ENCODE measurements around the gene STIM1. TPM values are rescaled to one million over a fixed set of nuclear protein-coding genes. Genes with fewer than 3 reads are reported as not detected.
"Not testable (repeated sequence)": the region's sequence is repeated elsewhere in the genome, so short reads cannot be mapped to it uniquely, and the experiment has no call there.

Gene STIM1
- total RNA-seq, 3 donors from 2014 or later (not counting 1 experiment from before 2014, with no cell fraction given): 171 to 187 (median 175) TPM

GRCh38 chr11:3894128-3894731 is 38.8 kb downstream of the STIM1 start:
- peak overlapping the region; percentile 83 to 94 for H3K27ac Mint-ChIP-seq
- DNase-seq (peak in 1 of 2 donors; percentile 26), ATAC-seq (peak; percentile 68 to 80 (median 70))
- H3K27me3 Mint-ChIP-seq (ENCODE audit: low read depth in 2 of 2): no peaks in the 10 kb centered on the region
- peaks cover 61 to 63% of the 10 kb centered on the region in 2 donors for H3K4me1 Mint-ChIP-seq
- peak overlapping the region; percentile 70 for H3K4me3 Mint-ChIP-seq
- Histone ChIP-seq H3K4me1 (ENCODE audit: control insufficient read depth, insufficient read depth, low read length) (peaks cover 23% of the 10 kb centered on the region), H3K36me3 (ENCODE audit: control insufficient read depth, insufficient read depth, low read length) (no peaks in the 10 kb centered on the region), H3K27me3 (ENCODE audit: control insufficient read depth, insufficient read depth, low read length) (no peaks in the 10 kb centered on the region), H3K9me3 (ENCODE audit: control insufficient read depth, insufficient read depth, low read length) (no peaks in the 10 kb centered on the region), H3K27ac (ENCODE audit: low read length) (peak overlapping the region; percentile 23), H3K4me3 (ENCODE audit: low read length) (no peak overlapping the region)
- 37% methylated on average over 5 of the region's 5 CpGs for WGBS (ENCODE audit: insufficient coverage)
- intact Hi-C loops (cut with micrococcal nuclease): loop anchor here (5.0 kb wide), 1 partner anchor 37 kb away; the partner anchor contains the start of gene STIM1
- H3K36me3 Mint-ChIP-seq: no peaks in the 10 kb centered on the region
- H3K9me3 Mint-ChIP-seq: no peaks in the 10 kb centered on the region
- TF ChIP-seq CTCF (IDR thresholded peaks at IDR 0.05): no peak

GRCh38 chr11:3896644-3897043 is 41.2 kb downstream of the STIM1 start:
- WGBS (ENCODE audit: insufficient coverage): 100% methylated on average over 1 of the region's 2 CpGs
- H3K4me1 Mint-ChIP-seq: peaks cover 55 to 56% of the 10 kb centered on the region in 2 donors
- H3K27me3 Mint-ChIP-seq (ENCODE audit: low read depth in 2 of 2): no peaks in the 10 kb centered on the region
- ATAC-seq (no peak), DNase-seq (no peak)
- Histone ChIP-seq H3K9me3 (ENCODE audit: control insufficient read depth, insufficient read depth, low read length) (no peaks in the 10 kb centered on the region), H3K27ac (ENCODE audit: low read length) (no peak overlapping the region), H3K4me3 (ENCODE audit: low read length) (no peak overlapping the region), H3K36me3 (ENCODE audit: control insufficient read depth, insufficient read depth, low read length) (no peaks in the 10 kb centered on the region), H3K4me1 (ENCODE audit: control insufficient read depth, insufficient read depth, low read length) (peaks cover 34% of the 10 kb centered on the region), H3K27me3 (ENCODE audit: control insufficient read depth, insufficient read depth, low read length) (no peaks in the 10 kb centered on the region)
- H3K36me3 Mint-ChIP-seq: no peaks in the 10 kb centered on the region
- H3K27ac Mint-ChIP-seq: peak overlapping the region; percentile 44 to 83
- H3K9me3 Mint-ChIP-seq: no peaks in the 10 kb centered on the region
- intact Hi-C loops (cut with micrococcal nuclease): no loop called here
- no peak for TF ChIP-seq CTCF (IDR thresholded peaks at IDR 0.05)
- no peak overlapping the region for H3K4me3 Mint-ChIP-seq

GRCh38 chr11:3900230-3900629 is 44.8 kb downstream of the STIM1 start:
- H3K4me1 Mint-ChIP-seq: peaks cover 62 to 63% of the 10 kb centered on the region in 2 donors
- H3K27ac Mint-ChIP-seq; intact Hi-C loops (cut with micrococcal nuclease): not testable (repeated sequence)

GRCh38 chr11:3901249-3902025 is 46.0 kb downstream of the STIM1 start:
- H3K27ac ChIP-seq (ENCODE audit: low read length): no peak overlapping the region
- Mint-ChIP-seq H3K27me3 (ENCODE audit: low read depth in 2 of 2) (no peaks in the 10 kb centered on the region), H3K4me3 (no peak overlapping the region), H3K4me1 (peaks cover 58 to 60% of the 10 kb centered on the region in 2 donors), H3K27ac (peak overlapping the region; percentile 73 to 83), H3K9me3 (no peaks in the 10 kb centered on the region), H3K36me3 (no peaks in the 10 kb centered on the region)
- ATAC-seq (no peak), DNase-seq (no peak)
- H3K36me3 ChIP-seq (ENCODE audit: control insufficient read depth, insufficient read depth, low read length): no peaks in the 10 kb centered on the region
- no peaks in the 10 kb centered on the region for H3K27me3 ChIP-seq (ENCODE audit: control insufficient read depth, insufficient read depth, low read length)
- H3K9me3 ChIP-seq (ENCODE audit: control insufficient read depth, insufficient read depth, low read length): no peaks in the 10 kb centered on the region
- intact Hi-C loops (cut with micrococcal nuclease): no loop called here
- H3K4me1 ChIP-seq (ENCODE audit: control insufficient read depth, insufficient read depth, low read length): peaks cover 48% of the 10 kb centered on the region
- no peak overlapping the region for H3K4me3 ChIP-seq (ENCODE audit: low read length)
- TF ChIP-seq CTCF (IDR thresholded peaks at IDR 0.05): no peak
- WGBS (ENCODE audit: insufficient coverage): 82% methylated on average over 6 of the region's 6 CpGs

More at GRCh38 chr11:3900230-3900629, 44.8 kb downstream of the STIM1 start:
- not testable (repeated sequence) for ATAC-seq; H3K4me3 ChIP-seq (ENCODE audit: low read length); H3K27me3 Mint-ChIP-seq (ENCODE audit: low read depth in 2 of 2); H3K9me3 Mint-ChIP-seq; H3K27me3 ChIP-seq (ENCODE audit: control insufficient read depth, insufficient read depth, low read length); H3K9me3 ChIP-seq (ENCODE audit: control insufficient read depth, insufficient read depth, low read length); H3K27ac ChIP-seq (ENCODE audit: low read length); H3K36me3 Mint-ChIP-seq; H3K4me3 Mint-ChIP-seq; DNase-seq; H3K36me3 ChIP-seq (ENCODE audit: control insufficient read depth, insufficient read depth, low read length)
- peaks cover 40% of the 10 kb centered on the region for H3K4me1 ChIP-seq (ENCODE audit: control insufficient read depth, insufficient read depth, low read length)
- WGBS (ENCODE audit: insufficient coverage): 90% methylated on average over 18 of the region's 19 CpGs
